Activated naive CD8-positive, alpha-beta T cell treated with anti-CD3 and anti-CD28 coated beads, Interleukin-2, amount 10 ng/mL, durations not matched to agents 7 days and 5 days (primary cell): ENCODE data around the gene AVPR1B. TPM values are rescaled to one million over a fixed set of nuclear protein-coding genes. Genes with fewer than 3 reads are reported as not detected.
A peak's percentile ranks its signal among the peaks of the same experiment; 100 is the strongest.

ENCODE experiments used
- ATAC-seq: fragments of 150-1000 bp; cut with Tn5 transposase; one replicate; pipeline ENCODE4 v1.10.0; 2021; ENCODE audit warnings: low read depth, moderate library complexity
- POLR2A ChIA-PET: fragments of 350-600 bp; sonication (Branson Sonifier 250); formaldehyde crosslinking; loops from one replicate; lab custom pipeline; 2021; ENCODE audit warnings: antibody characterized with exemption; lab: Charles Lee
- DNase-seq: peaks from one replicate; pipeline ENCODE4 v3.0.0; 2021
- H3K27ac Mint-ChIP-seq: one replicate; pipeline ENCODE4 v1.8.0; 2022; ENCODE audit warnings: mild to moderate bottlenecking, mixed read lengths
- H3K27me3 Mint-ChIP-seq: one replicate; pipeline ENCODE4 v1.8.0; 2022; ENCODE audit warnings: mild to moderate bottlenecking, moderate library complexity, mixed read lengths
- H3K36me3 Mint-ChIP-seq: one replicate; pipeline ENCODE4 v1.8.0; 2021; ENCODE audit warnings: mild to moderate bottlenecking, mixed read lengths
- H3K4me1 Mint-ChIP-seq: one replicate; pipeline ENCODE4 v1.8.0; 2021; ENCODE audit warnings: mixed read lengths
- H3K4me3 Mint-ChIP-seq: one replicate; pipeline ENCODE4 v1.8.0; 2022; ENCODE audit warnings: mild to moderate bottlenecking, moderate library complexity, mixed read lengths
- H3K9me3 Mint-ChIP-seq: one replicate; pipeline ENCODE4 v1.8.0; 2021; ENCODE audit warnings: mixed read lengths
- total RNA-seq, 2 experiments: library from RNA; stranded (reverse); gene quantifications; one replicate each; pipeline ENCODE4 v1.2.3, GENCODE V29; 2021

AVPR1B gene
- total RNA-seq, 2 experiments from 2014 or later, result not detected

DNA sequence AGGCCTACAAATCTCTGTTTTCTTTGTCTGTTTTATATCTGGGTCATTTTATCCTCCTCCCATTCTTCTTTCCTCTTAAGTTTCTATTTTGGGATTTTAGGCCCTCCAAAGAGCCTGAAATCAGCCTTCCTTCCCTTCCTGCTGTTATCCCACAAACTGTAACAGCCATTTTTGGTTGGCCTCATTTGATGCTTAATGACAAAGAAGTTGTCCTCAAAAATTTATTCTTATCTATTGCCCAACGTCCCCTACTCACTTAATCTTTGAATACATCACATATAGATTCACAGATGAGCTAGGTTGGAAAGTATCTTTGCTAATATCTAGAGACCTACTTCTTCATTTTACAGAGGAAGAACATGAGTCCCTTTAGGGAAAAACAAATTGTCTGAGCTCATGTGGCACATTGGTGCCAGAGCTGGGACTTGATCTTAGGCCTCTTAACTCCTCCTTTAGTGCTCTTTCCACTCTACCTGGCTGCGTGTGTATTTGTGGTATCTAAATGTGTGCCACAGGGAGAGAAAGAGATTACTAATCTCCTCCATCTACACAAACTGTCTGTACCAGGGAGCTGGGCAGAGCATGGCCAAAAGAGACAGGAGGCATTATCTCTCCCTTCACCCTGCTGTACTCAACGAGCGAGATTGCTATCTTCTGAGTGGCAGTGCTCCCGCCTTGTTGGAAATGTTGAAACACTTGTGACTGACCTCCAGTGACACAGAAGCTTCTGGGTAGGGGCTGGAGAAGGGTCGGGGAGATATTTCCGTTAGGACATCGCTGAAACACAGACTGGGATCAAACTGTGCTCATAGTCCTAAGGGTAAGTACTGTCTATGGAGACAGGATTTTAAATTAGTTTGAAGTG is 34.1 kb downstream of the AVPR1B start:
- no peak for DNase-seq
- Mint-ChIP-seq H3K27me3 (peaks cover 27% of the 10 kb centered on the region), H3K9me3 (no peaks in the 10 kb centered on the region), H3K36me3 (no peaks in the 10 kb centered on the region), H3K4me1 (peaks cover 13% of the 10 kb centered on the region), H3K27ac (no peak overlapping the region), H3K4me3 (no peak overlapping the region)
- no peak for ATAC-seq
- POLR2A ChIA-PET, result interaction anchor here (0.7 kb wide), 1 partner anchor 39 kb away, joined by 3 read pairs; no protein-coding TSS in a partner anchor

- Mint-ChIP-seq H3K4me3 (no peak overlapping the region), H3K27ac (no peak overlapping the region), H3K9me3 (no peaks in the 10 kb centered on the region), H3K4me1 (peaks cover 13% of the 10 kb centered on the region), H3K36me3 (no peaks in the 10 kb centered on the region), H3K27me3 (peaks cover 22% of the 10 kb centered on the region)
- POLR2A ChIA-PET, result no interaction called here
- ATAC-seq (no peak), DNase-seq (no peak)
Measured at GRCh38 chr1:206081856-206082255, 35.3 kb downstream of the AVPR1B start.

GRCh38 chr1:206080026-206080820 is 37.0 kb downstream of the AVPR1B start:
- peak; percentile 52 for ATAC-seq
- POLR2A ChIA-PET, result no interaction called here
- H3K36me3 Mint-ChIP-seq, result no peaks in the 10 kb centered on the region
- H3K27ac Mint-ChIP-seq, result no peak overlapping the region
- no peak for DNase-seq
- H3K27me3 Mint-ChIP-seq, result peaks cover 23% of the 10 kb centered on the region
- no peaks in the 10 kb centered on the region for H3K9me3 Mint-ChIP-seq
- H3K4me3 Mint-ChIP-seq, result peak overlapping the region; percentile 13
- peaks cover 13% of the 10 kb centered on the region for H3K4me1 Mint-ChIP-seq

GRCh38 chr1:206079135-206079534 is 38.1 kb downstream of the AVPR1B start:
- POLR2A ChIA-PET, result no interaction called here
- peaks cover 22% of the 10 kb centered on the region for H3K27me3 Mint-ChIP-seq
- no peaks in the 10 kb centered on the region for H3K9me3 Mint-ChIP-seq
- ATAC-seq (no peak), DNase-seq (no peak)
- peaks cover 13% of the 10 kb centered on the region for H3K4me1 Mint-ChIP-seq
- H3K36me3 Mint-ChIP-seq, result no peaks in the 10 kb centered on the region
- H3K4me3 Mint-ChIP-seq, result no peak overlapping the region
- H3K27ac Mint-ChIP-seq, result no peak overlapping the region

- Mint-ChIP-seq H3K27me3 (peaks cover 33% of the 10 kb centered on the region), H3K4me1 (peaks cover 12% of the 10 kb centered on the region), H3K27ac (no peak overlapping the region), H3K9me3 (no peaks in the 10 kb centered on the region), H3K36me3 (no peaks in the 10 kb centered on the region), H3K4me3 (no peak overlapping the region)
- POLR2A ChIA-PET, result no interaction called here
- no peak for DNase-seq
- no peak for ATAC-seq
Measured at GRCh38 chr1:206075786-206076755, 41.1 kb downstream of the AVPR1B start.

- H3K36me3 Mint-ChIP-seq, result no peaks in the 10 kb centered on the region
- H3K4me3 Mint-ChIP-seq, result no peak overlapping the region
- POLR2A ChIA-PET, result no interaction called here
- peaks cover 2% of the 10 kb centered on the region for H3K4me1 Mint-ChIP-seq
- no peak for ATAC-seq
- peaks cover 38% of the 10 kb centered on the region for H3K27me3 Mint-ChIP-seq
- H3K27ac Mint-ChIP-seq, result no peak overlapping the region
- no peak for DNase-seq
- no peaks in the 10 kb centered on the region for H3K9me3 Mint-ChIP-seq
Measured at GRCh38 chr1:206074839-206075238, 42.3 kb downstream of the AVPR1B start.

DNA sequence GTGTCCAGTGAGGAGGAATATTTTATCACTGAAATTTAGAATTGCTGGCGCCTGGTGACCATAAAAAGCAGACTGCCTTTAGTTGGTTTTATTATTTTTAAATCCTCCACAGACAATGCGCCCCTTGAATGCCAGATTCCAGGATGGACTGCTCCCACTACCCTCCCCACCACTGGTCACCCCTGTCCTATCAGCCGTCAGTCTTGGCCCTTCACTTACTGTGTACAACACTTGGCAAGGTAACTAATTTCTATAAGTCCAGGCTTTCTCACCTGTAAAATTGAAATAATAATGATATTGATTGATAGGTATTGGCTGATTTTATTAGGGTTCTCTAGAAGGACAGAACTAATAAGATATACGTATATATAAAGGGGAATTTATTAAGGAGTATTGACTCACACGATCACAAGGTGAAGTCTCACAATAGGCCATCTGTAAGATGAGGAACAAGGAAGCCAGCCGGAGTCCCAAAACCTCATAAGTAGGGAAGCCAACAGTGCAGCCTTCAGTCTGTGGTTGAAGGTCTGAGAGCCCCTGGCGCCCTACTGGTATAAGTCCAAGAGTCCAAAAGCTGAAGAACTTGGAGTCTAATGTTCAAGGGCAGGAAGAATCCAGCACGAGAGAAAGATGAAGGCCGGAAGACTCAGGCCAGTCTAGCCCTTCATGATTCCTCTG is 46.4 kb downstream of the AVPR1B start:
- H3K4me3 Mint-ChIP-seq, result no peak overlapping the region
- peaks cover 61% of the 10 kb centered on the region for H3K27me3 Mint-ChIP-seq
- DNase-seq (no peak), ATAC-seq (no peak)
- H3K4me1 Mint-ChIP-seq, result peaks cover 9% of the 10 kb centered on the region
- no peaks in the 10 kb centered on the region for H3K9me3 Mint-ChIP-seq
- POLR2A ChIA-PET, result no interaction called here
- H3K27ac Mint-ChIP-seq, result no peak overlapping the region
- H3K36me3 Mint-ChIP-seq, result no peaks in the 10 kb centered on the region

- H3K4me1 Mint-ChIP-seq, result peaks cover 9% of the 10 kb centered on the region
- POLR2A ChIA-PET, result no interaction called here
- peaks cover 47% of the 10 kb centered on the region for H3K27me3 Mint-ChIP-seq
- H3K27ac Mint-ChIP-seq, result no peak overlapping the region
- DNase-seq, result no peak
- H3K36me3 Mint-ChIP-seq, result no peaks in the 10 kb centered on the region
- ATAC-seq, result no peak
- no peak overlapping the region for H3K4me3 Mint-ChIP-seq
- H3K9me3 Mint-ChIP-seq, result no peaks in the 10 kb centered on the region
Measured at GRCh38 chr1:206068314-206068713, 48.9 kb downstream of the AVPR1B start.

- no peak for ATAC-seq
- H3K27me3 Mint-ChIP-seq, result peaks cover 45% of the 10 kb centered on the region
Measured at GRCh38 chr1:206067486-206068227, 49.5 kb downstream of the AVPR1B start.

GRCh38 chr1:206066479-206067171 is 50.6 kb downstream of the AVPR1B start:
- Mint-ChIP-seq H3K36me3 (no peaks in the 10 kb centered on the region), H3K27me3 (peaks cover 45% of the 10 kb centered on the region), H3K4me1 (peaks cover 9% of the 10 kb centered on the region), H3K27ac (no peak overlapping the region), H3K9me3 (peaks cover 2% of the 10 kb centered on the region), H3K4me3 (no peak overlapping the region)
- ATAC-seq (peak; percentile 73), DNase-seq (no peak)
- POLR2A ChIA-PET, result no interaction called here

More at GRCh38 chr1:206067486-206068227, 49.5 kb downstream of the AVPR1B start:
- no peak for DNase-seq
- H3K4me1 Mint-ChIP-seq, result peaks cover 9% of the 10 kb centered on the region
- H3K27ac Mint-ChIP-seq, result no peak overlapping the region
- H3K9me3 Mint-ChIP-seq, result peaks cover 2% of the 10 kb centered on the region
- no peak overlapping the region for H3K4me3 Mint-ChIP-seq
- POLR2A ChIA-PET, result no interaction called here
- no peaks in the 10 kb centered on the region for H3K36me3 Mint-ChIP-seq

DNA sequence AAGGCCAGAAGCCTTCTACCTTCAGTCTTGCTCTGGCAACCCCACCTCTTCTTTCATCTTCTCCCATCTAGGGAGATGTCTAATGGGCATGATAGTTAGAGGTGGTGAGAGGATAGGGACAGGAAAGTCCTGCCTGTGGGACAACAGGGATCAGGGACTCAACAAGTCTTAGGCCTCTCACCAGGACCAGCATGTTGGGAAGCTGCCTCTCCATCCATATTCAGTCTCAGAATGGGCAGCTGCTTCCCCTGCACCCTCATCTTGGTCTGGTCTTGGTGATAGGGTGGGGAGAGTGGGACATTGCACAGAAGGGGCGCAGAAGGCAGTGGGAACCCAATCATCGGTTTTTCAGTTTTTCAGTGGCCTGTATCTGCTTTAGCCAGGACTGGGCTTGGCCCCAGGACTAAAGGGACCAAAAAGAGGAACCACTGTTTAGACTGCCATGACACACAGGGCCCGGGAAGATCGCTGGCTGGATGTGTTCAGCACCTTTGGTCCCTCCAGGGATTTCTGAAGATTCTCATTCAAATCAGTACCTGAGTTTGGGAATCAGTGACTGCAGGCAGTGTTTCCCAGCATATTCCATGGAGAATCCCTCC is 51.5 kb downstream of the AVPR1B start:
- Mint-ChIP-seq H3K9me3 (peaks cover 2% of the 10 kb centered on the region), H3K36me3 (no peaks in the 10 kb centered on the region), H3K27ac (no peak overlapping the region), H3K4me3 (no peak overlapping the region), H3K27me3 (peaks cover 36% of the 10 kb centered on the region), H3K4me1 (peaks cover 9% of the 10 kb centered on the region)
- ATAC-seq (no peak), DNase-seq (no peak)
- POLR2A ChIA-PET, result no interaction called here
